CD4-positive, alpha-beta T cell treated with Interferon gamma for 1 hour (primary cell): ENCODE measurements around the gene NGB.

Experiments
- DNase-seq: peaks from one replicate; pipeline ENCODE4 v3.0.0-alpha.2; 2020

Gene NGB

DNA sequence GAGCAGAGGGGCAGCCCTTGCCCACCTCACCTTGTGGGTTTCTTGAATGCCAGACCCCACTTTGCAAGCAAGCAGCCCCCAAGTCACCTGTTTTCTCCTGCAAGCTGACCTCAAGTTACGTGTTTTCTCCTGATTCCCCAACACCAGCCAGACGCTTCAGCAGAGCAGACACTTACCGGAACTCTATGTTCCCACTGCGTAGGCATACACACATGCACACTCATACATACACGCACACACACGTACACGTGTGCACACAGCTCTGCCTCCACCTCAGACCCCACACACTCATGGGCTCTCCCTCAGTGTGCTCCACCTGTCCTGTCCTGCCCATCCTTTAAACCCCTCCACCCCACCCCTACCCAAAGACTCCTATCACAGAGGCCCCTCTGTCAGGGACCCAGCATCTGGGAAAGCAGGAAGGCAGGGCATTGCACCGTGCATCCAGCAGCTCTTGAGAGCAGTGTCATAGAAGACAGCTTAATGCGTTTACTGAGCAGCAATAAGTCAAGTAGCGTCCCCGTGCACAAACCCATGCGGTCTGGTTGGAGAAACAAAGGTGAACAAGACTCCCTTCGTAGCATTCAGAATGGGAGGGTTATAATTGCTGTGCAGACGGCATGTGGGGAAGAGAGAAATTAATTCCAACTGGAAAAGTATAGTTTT, 45.0 kb downstream of the NGB start:
- DNase-seq, result no peak

DNA sequence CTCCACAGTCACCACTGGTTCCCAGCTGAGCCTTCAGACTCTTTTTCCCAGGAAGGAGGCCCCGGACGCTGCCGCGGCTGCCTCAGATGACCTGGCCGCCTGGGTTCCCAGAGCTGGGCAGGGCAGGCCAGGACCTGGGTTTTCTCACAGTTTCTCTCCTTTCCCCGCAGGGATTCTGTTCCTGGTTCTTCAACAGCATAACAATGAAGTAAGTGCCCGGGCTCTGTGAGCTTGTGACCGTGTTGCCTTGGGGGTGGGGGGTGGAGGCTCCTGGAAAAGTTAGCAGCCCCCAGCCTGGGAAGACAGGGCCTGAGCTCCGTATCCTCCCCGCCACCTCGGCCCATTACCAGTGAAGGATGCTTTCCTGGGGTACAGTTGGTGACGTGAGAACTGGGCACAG, 45.8 kb downstream of the NGB start:
- no peak for DNase-seq

GRCh38 chr14:77224212-77224611, 46.8 kb downstream of the NGB start:
- no peak for DNase-seq

DNA sequence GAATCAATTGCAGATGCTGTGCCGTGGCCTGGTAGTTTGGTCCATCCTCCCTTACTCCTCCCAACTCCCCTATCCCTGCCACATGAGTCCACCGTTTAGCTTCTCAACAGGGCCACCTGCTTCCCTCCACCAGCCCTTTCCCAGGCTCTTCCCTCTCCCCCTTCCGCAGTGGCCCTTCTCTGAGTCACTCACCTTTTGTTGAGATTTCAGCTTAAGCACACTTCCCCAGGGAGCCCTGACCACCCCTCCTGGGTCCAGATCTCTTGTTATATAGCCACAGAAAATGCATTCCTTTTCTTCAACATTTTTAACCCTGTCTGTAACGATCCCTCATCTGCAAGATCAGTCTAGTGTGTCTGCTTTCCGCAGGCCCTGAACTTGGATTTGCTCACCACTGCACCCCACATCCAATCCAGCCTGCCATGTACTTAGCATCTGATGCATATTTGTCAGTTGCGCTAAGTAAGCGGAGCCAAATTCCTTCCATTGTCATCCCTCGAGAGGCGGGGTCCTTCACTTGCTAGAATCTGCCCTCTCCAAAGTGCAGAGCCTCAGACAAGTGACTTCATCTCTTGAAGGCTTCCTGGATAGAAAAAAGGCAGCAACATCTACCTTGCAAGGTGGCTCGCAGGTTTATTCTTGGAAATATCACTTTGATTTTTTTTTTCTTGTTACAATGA, 48.3 kb downstream of the NGB start:
- DNase-seq, result no peak

- DNase-seq, result no peak
Observed at GRCh38 chr14:77221241-77221871, 49.6 kb downstream of the NGB start.

DNA sequence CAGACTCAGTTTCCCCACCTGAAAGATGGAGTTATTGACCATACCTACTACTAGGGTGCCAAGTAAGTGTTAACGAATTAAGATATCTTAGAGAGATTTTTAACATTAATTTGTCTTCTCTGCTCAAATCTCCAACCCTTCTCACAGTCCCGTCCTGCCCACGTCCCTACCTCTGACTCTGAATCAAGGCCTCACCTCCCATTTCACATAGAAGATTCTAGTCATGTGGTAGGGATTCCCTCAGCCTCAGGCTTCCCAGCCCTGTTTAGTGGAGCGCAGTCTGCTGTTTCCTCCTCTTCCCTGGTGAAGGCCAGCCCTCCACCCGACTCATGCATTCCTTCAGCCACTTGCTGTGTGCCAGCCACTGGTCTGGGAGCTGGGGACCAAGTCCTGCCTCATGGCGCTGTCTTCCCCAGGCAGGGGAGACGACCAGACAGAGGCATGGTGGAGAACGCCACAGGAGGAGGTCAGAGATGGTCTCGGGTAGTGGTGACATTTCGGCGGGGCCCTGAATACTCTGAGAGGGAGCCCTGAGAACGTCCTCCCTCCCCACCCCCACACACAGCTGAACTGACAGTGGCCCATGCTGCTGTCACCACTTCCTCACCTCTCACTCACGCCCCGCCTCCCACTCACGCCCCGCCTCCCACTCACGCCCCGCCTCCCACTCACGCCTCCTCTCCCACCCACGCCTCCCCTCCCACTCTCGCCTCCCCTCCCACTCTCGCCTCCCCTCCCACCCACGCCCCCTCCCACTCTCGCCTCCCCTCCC, 50.6 kb downstream of the NGB start:
- no peak for DNase-seq

GRCh38 chr14:77219591-77219990, 51.4 kb downstream of the NGB start:
- DNase-seq, result no peak

GRCh38 chr14:77217551-77217950, 53.5 kb downstream of the NGB start:
- DNase-seq, result no peak
